Measurements from ENCODE around the gene ABHD17B. TPM values are rescaled to one million over a fixed set of nuclear protein-coding genes. Genes with fewer than 3 reads are reported as not detected.

ABHD17B gene
- total RNA-seq, 1 experiment from 2014 or later, result 21.9 TPM

DNA sequence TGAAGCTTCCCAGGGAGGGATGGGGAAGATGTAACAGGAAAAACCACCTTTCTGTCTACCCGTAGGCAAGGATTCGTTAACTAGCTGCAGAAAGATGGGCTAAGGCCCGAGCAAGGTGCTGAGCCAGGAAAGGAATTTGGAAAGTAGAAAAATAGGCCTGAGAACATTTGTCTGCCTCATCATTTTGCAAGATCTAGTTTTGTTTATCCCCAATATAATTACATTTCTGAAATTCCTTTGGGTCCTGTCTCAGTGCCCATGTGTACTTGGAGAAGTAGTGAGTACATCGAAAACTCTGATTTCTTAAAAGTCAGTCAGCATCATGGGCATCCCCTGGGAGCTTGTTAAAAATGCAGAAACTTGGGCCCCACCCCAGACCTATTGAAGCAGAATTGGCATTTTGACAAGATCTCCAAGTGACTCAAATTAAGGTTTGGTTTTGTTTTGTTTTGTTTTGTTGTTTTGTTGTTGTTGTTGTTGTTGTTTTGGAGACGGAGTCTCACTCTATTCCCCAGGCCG, 90.5 kb downstream of the ABHD17B start:
- no peak for TF ChIP-seq EZH2 (IDR thresholded peaks at IDR 0.05; ENCODE audit: low read depth)
- no peak for TF ChIP-seq CTCF (conservative IDR thresholded peaks at IDR 0.05)
- no peaks in the 10 kb centered on the region for H3K27me3 ChIP-seq (ENCODE audit: insufficient read depth, low read depth)
- H3K4me3 ChIP-seq, result no peak overlapping the region
- no peaks in the 10 kb centered on the region for H3K36me3 ChIP-seq (ENCODE audit: low read depth)
- H3K9me2 ChIP-seq (ENCODE audit: insufficient read depth), result no peaks in the 10 kb centered on the region
- H4K20me1 ChIP-seq (ENCODE audit: insufficient read depth), result no peaks in the 10 kb centered on the region
- no peaks in the 10 kb centered on the region for H3K9me3 ChIP-seq (ENCODE audit: insufficient read depth, low read depth)
- H3K79me2 ChIP-seq (ENCODE audit: low read depth), result no peaks in the 10 kb centered on the region
- POLR2A ChIA-PET (ENCODE audit: unreplicated experiment), result no interaction called here
- H3K4me2 ChIP-seq, result no peak overlapping the region
- no peak overlapping the region for H3K27ac ChIP-seq
- no peaks in the 10 kb centered on the region for H3F3A ChIP-seq (ENCODE audit: insufficient read depth, low read depth)
- H2AFZ ChIP-seq, result no peak overlapping the region
- intact Hi-C loops (cut with micrococcal nuclease; ENCODE audit: unreplicated experiment), result no loop called here
- BruUV-seq (replicated peaks), result no TSS peak
- 0 out of 2 replicates have a peak, but pooled peaks cover 2% of the 10 kb centered on the region for H3K4me1 ChIP-seq (replicated peaks; ENCODE audit: insufficient read depth)
- CTCF ChIA-PET, result no interaction called here
- DNase-seq, result no peak

GRCh38 chr9:71819115-71819739, 91.8 kb downstream of the ABHD17B start:
- H3K79me2 ChIP-seq (ENCODE audit: low read depth), result no peaks in the 10 kb centered on the region
- no peaks in the 10 kb centered on the region for H3K27me3 ChIP-seq (ENCODE audit: insufficient read depth, low read depth)
- POLR2A ChIA-PET (ENCODE audit: unreplicated experiment), result no interaction called here
- BruUV-seq (replicated peaks), result no TSS peak
- no peaks in the 10 kb centered on the region for H3K9me3 ChIP-seq (ENCODE audit: insufficient read depth, low read depth)
- TF ChIP-seq CTCF (conservative IDR thresholded peaks at IDR 0.05) (peak; percentile 90), EZH2 (IDR thresholded peaks at IDR 0.05; ENCODE audit: low read depth) (no peak)
- H3K4me1 ChIP-seq (replicated peaks; ENCODE audit: insufficient read depth), result no peaks in the 10 kb centered on the region
- no peaks in the 10 kb centered on the region for H3K36me3 ChIP-seq (ENCODE audit: low read depth)
- no peak overlapping the region for H3K27ac ChIP-seq
- CTCF ChIA-PET, result interaction anchor here (0.5 to 1.7 kb wide), 8 partner anchors 35 to 1146 kb away, joined by 3 to 7 read pairs (median 4); no protein-coding TSS in a partner anchor
- intact Hi-C loops (cut with micrococcal nuclease; ENCODE audit: unreplicated experiment), result loop anchor here (1.0 kb wide), 2 partner anchors 215 to 534 kb away; no protein-coding TSS in a partner anchor
- no peaks in the 10 kb centered on the region for H3F3A ChIP-seq (ENCODE audit: insufficient read depth, low read depth)
- no peaks in the 10 kb centered on the region for H3K9me2 ChIP-seq (ENCODE audit: insufficient read depth)
- H3K4me3 ChIP-seq, result no peak overlapping the region
- DNase-seq, result peak in 1 of 2 experiments; percentile 28
- no peaks in the 10 kb centered on the region for H4K20me1 ChIP-seq (ENCODE audit: insufficient read depth)
- no peak overlapping the region for H3K4me2 ChIP-seq
- H2AFZ ChIP-seq, result no peak overlapping the region

DNA sequence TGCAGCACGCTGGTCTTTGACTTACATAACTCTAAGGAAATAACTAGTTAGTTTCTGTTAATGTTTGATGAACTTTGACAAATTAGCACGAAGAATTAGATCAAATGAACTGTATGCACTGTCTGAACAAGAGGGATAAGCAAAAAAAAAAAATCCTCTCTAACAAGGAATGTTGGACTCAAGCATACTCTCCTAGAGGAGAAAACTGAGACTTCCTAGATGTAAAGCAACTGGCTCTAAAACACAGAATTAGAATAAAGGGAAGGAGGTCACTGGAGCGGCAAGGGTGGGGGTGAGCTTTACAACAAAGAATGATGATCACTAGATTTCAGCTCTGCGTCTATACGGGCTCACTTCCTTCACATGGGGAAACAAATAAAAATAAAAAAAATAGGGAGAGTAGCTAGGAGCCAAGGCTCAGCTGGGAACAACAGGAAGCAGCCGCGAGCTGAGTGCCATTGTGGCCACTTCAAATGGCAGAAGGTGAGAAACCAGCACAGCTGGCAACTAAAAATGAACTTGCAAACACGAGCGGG, 94.0 kb downstream of the ABHD17B start:
- H3K79me2 ChIP-seq (ENCODE audit: low read depth), result no peaks in the 10 kb centered on the region
- H3K36me3 ChIP-seq (ENCODE audit: low read depth), result no peaks in the 10 kb centered on the region
- no TSS peak for BruUV-seq (replicated peaks)
- no peak overlapping the region for H3K27ac ChIP-seq
- no peaks in the 10 kb centered on the region for H3F3A ChIP-seq (ENCODE audit: insufficient read depth, low read depth)
- no peaks in the 10 kb centered on the region for H3K27me3 ChIP-seq (ENCODE audit: insufficient read depth, low read depth)
- ChIA-PET CTCF (no interaction called here), POLR2A (ENCODE audit: unreplicated experiment) (no interaction called here)
- no peaks in the 10 kb centered on the region for H3K9me2 ChIP-seq (ENCODE audit: insufficient read depth)
- H3K4me1 ChIP-seq (replicated peaks; ENCODE audit: insufficient read depth), result no peaks in the 10 kb centered on the region
- H4K20me1 ChIP-seq (ENCODE audit: insufficient read depth), result no peaks in the 10 kb centered on the region
- TF ChIP-seq CTCF (conservative IDR thresholded peaks at IDR 0.05), result no peak
- TF ChIP-seq EZH2 (IDR thresholded peaks at IDR 0.05; ENCODE audit: low read depth), result no peak
- no peak overlapping the region for H3K4me3 ChIP-seq
- intact Hi-C loops (cut with micrococcal nuclease; ENCODE audit: unreplicated experiment), result no loop called here
- H3K9me3 ChIP-seq (ENCODE audit: insufficient read depth, low read depth), result no peaks in the 10 kb centered on the region
- DNase-seq, result no peak
- no peak overlapping the region for H3K4me2 ChIP-seq
- no peak overlapping the region for H2AFZ ChIP-seq

Other genes starting within 250 kb of the ABHD17B start
- gene CEMIP2, start 142.7 kb downstream of the ABHD17B start, total RNA-seq (2021), result 60.7 and 77.0 TPM in 2 replicates
- gene C9orf85, start 446 bp upstream of the ABHD17B start, total RNA-seq (2021), result 16.8 and 19.0 TPM in 2 replicates
- not detected in 2 replicates for gene C9orf57, start 149.4 kb upstream of the ABHD17B start, total RNA-seq (2021)
- 98.1 and 142 TPM in 2 replicates for gene GDA, start 238.2 kb upstream of the ABHD17B start, total RNA-seq (2021)